GM23248 (cell line): ENCODE measurements around the gene SNX25. TPM values are rescaled to one million over a fixed set of nuclear protein-coding genes. Genes with fewer than 3 reads are reported as not detected.

ENCODE experiments used
- DNase-seq: peaks from one replicate; pipeline ENCODE4 v3.0.0-alpha.2; 2015
- H2AFZ ChIP-seq: fragments of 200-600 bp; sonication (generic); 2 replicates; pipeline ENCODE4 v1.6.1; 2016; ENCODE audit warnings: antibody characterized with exemption
- H3F3A ChIP-seq: fragments of 200-600 bp; sonication (generic); 2 replicates; pipeline ENCODE4 v1.6.1; 2016; ENCODE audit warnings: mild to moderate bottlenecking, antibody characterized with exemption, mixed run types; ENCODE audit not compliant: insufficient read depth
- H3K27ac ChIP-seq: fragments of 200-600 bp; sonication (generic); 2 replicates; pipeline ENCODE4 v1.5.1; 2016; ENCODE audit warnings: mild to moderate bottlenecking
- H3K27me3 ChIP-seq: fragments of 200-600 bp; sonication (generic); replicated peaks from 2 replicates; pipeline ENCODE4 v1.6.1; 2016; ENCODE audit warnings: mild to moderate bottlenecking; ENCODE audit not compliant: insufficient read depth
- H3K36me3 ChIP-seq: fragments of 200-600 bp; sonication (generic); 2 replicates; pipeline ENCODE4 v1.6.1; 2016; ENCODE audit warnings: low read depth, mild to moderate bottlenecking
- H3K4me1 ChIP-seq: fragments of 200-600 bp; sonication (generic); 2 replicates; pipeline ENCODE4 v1.6.1; 2016; ENCODE audit warnings: mild to moderate bottlenecking; ENCODE audit not compliant: insufficient read depth
- H3K4me2 ChIP-seq: fragments of 200-600 bp; sonication (generic); one replicate; pipeline ENCODE4 v1.6.1; 2016; ENCODE audit warnings: mild to moderate bottlenecking; ENCODE audit not compliant: unreplicated experiment
- H3K4me3 ChIP-seq: fragments of 200-600 bp; sonication (generic); 2 replicates; pipeline ENCODE4 v1.5.1; 2016; ENCODE audit warnings: mild to moderate bottlenecking
- H3K79me2 ChIP-seq: fragments of 200-600 bp; sonication (generic); 2 replicates; pipeline ENCODE4 v1.6.1; 2016; ENCODE audit warnings: mild to moderate bottlenecking; ENCODE audit not compliant: insufficient read depth
- H3K9ac ChIP-seq: fragments of 200-600 bp; sonication (generic); 2 replicates; pipeline ENCODE4 v1.6.1; 2016; ENCODE audit warnings: mild to moderate bottlenecking
- H3K9me2 ChIP-seq: fragments of 200-600 bp; sonication (generic); 2 replicates; pipeline ENCODE4 v1.6.1; 2016; ENCODE audit warnings: mixed run types, mild to moderate bottlenecking, moderate library complexity; ENCODE audit not compliant: insufficient read depth
- H3K9me3 ChIP-seq: fragments of 200-600 bp; sonication (generic); one replicate; pipeline ENCODE4 v1.6.1; 2017; ENCODE audit warnings: low read depth
- H4K20me1 ChIP-seq: fragments of 200-600 bp; sonication (generic); 2 replicates; pipeline ENCODE4 v1.6.0; 2016; ENCODE audit not compliant: insufficient read depth
- EZH2 ChIP-seq: fragments of 200-600 bp; sonication (generic); IDR thresholded peaks from 2 replicates; pipeline ENCODE4 v1.6.1; 2018; ENCODE audit warnings: antibody characterized with exemption, mild to moderate bottlenecking; ENCODE audit not compliant: insufficient read depth, poor library complexity, severe bottlenecking
- EZH2phosphoT487 ChIP-seq: fragments of 200-600 bp; sonication (generic); IDR thresholded peaks from 2 replicates; pipeline ENCODE4 v1.6.1; 2018; ENCODE audit warnings: antibody characterized with exemption, moderate library complexity, mild to moderate bottlenecking, low read depth; ENCODE audit not compliant: insufficient read depth
- WGBS, 2 experiments: methylation state at CpG; one replicate each; pipeline ENCODE4 v1.1.6; 2015 to 2017; ENCODE audit warnings: low lambda C conversion rate in 2 of 2, low coverage in 1 of 2; ENCODE audit errors: missing lambda C conversion rate in 2 of 2; 5-methylcytosine and 5-hydroxymethylcytosine counted together
- in situ Hi-C: fragments of 300-500 bp; cut with MboI; formaldehyde crosslinking; loops from 2 replicates; pipeline ENCODE4 v1.15.0; 2020
- polyA plus RNA-seq: library from polyadenylated mRNA; unstranded; fragments of >200 nt; fragmentation: Nextera tagmentation; extraction: Ambion mirVana; gene quantifications from 2 replicates; pipeline ENCODE4 v1.2.1, GENCODE V29; 2016
- total RNA-seq: library from RNA; depleted of rRNA; stranded (reverse); fragments of >200 nt; shearing (Covaris generic); gene quantifications from 2 replicates; pipeline ENCODE4 v1.2.3, GENCODE V29; 2014

Gene SNX25
- total and polyA plus RNA-seq, 2 experiments from 2014 or later, result 8.2 to 50.0 TPM

- Histone ChIP-seq H4K20me1 (no peaks in the 10 kb centered on the region), H3K27ac (no peak overlapping the region), H3F3A (peaks cover 14% of the 10 kb centered on the region), H3K9me2 (no peaks in the 10 kb centered on the region), H3K4me3 (peak overlapping the region; percentile 99), H3K79me2 (peaks cover 64% of the 10 kb centered on the region), H3K4me1 (peaks cover 24% of the 10 kb centered on the region), H3K36me3 (no peaks in the 10 kb centered on the region), H3K9ac (0 out of 2 replicates have a peak overlapping the region, but pooled peaks have one; percentile 90), H3K4me2 (peak overlapping the region; percentile 96), H2AFZ (no peak overlapping the region), H3K27me3 (no peaks in the 10 kb centered on the region), H3K9me3 (no peaks in the 10 kb centered on the region)
- WGBS, 2 experiments, result 82 to 83% methylated on average over 2 of the region's 2 CpGs
- DNase-seq, result no peak
- no peak for TF ChIP-seq EZH2phosphoT487
- TF ChIP-seq EZH2, result no peak
- in situ Hi-C loops, result no loop called here
These were observed 2.2 kb downstream of the SNX25 start for GRCh38 chr4:185211641-185212040.

- no peak for TF ChIP-seq EZH2phosphoT487
- no peak for TF ChIP-seq EZH2
- Histone ChIP-seq H3K4me2 (no peak overlapping the region), H3K79me2 (peaks cover 74% of the 10 kb centered on the region)
These were observed 3.2 kb downstream of the SNX25 start for GRCh38 chr4:185212581-185212980.

GRCh38 chr4:185213877-185214276 is 4.5 kb downstream of the SNX25 start:
- no peaks in the 10 kb centered on the region for H3K36me3 ChIP-seq
- H3F3A ChIP-seq, result peaks cover 16% of the 10 kb centered on the region
- no peaks in the 10 kb centered on the region for H4K20me1 ChIP-seq
- H3K9me2 ChIP-seq, result no peaks in the 10 kb centered on the region
- no peak overlapping the region for H3K4me3 ChIP-seq
- in situ Hi-C loops, result no loop called here
- no peak overlapping the region for H3K27ac ChIP-seq
- TF ChIP-seq EZH2phosphoT487 (no peak), EZH2 (no peak)
- no peak overlapping the region for H3K9ac ChIP-seq
- 100% methylated on average over 4 of the region's 4 CpGs for WGBS, 2 experiments
- peaks cover 24% of the 10 kb centered on the region for H3K4me1 ChIP-seq
- no peaks in the 10 kb centered on the region for H3K27me3 ChIP-seq
- no peaks in the 10 kb centered on the region for H3K9me3 ChIP-seq
- no peak overlapping the region for H3K4me2 ChIP-seq
- DNase-seq, result no peak
- H2AFZ ChIP-seq, result no peak overlapping the region
- H3K79me2 ChIP-seq, result peaks cover 87% of the 10 kb centered on the region

More at GRCh38 chr4:185212581-185212980, 3.2 kb downstream of the SNX25 start:
- H3K9me2 ChIP-seq, result no peaks in the 10 kb centered on the region
- H2AFZ ChIP-seq, result no peak overlapping the region
- WGBS, 2 experiments, result 95 to 97% methylated on average over 4 of the region's 4 CpGs
- no peaks in the 10 kb centered on the region for H4K20me1 ChIP-seq
- H3K4me3 ChIP-seq, result no peak overlapping the region
- H3K27me3 ChIP-seq, result no peaks in the 10 kb centered on the region
- no peak overlapping the region for H3K9ac ChIP-seq
- in situ Hi-C loops, result no loop called here
- DNase-seq, result no peak
- H3K36me3 ChIP-seq, result no peaks in the 10 kb centered on the region
- H3F3A ChIP-seq, result peaks cover 14% of the 10 kb centered on the region
- no peak overlapping the region for H3K27ac ChIP-seq
- peaks cover 24% of the 10 kb centered on the region for H3K4me1 ChIP-seq
- no peaks in the 10 kb centered on the region for H3K9me3 ChIP-seq

DNA sequence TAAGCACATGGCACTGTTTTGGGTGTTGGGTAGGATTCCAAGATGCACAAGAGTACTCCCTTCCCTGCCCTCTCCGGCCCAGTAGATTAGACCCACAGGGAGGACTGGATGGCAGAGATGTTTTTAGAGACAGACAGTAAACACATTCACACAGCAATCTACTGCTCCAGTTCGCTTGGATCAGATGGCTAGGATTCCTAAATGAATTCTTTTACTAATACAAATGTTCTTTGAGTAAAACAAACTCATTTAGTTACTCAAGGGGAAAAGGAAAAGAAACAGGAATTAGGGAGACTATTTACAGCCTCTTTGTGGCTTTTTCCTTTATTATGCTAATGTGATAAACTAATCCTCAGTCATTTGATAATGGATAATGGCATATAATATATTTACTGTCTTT is 5.9 kb downstream of the SNX25 start:
- H3K9me3 ChIP-seq, result no peaks in the 10 kb centered on the region
- H3K9me2 ChIP-seq, result no peaks in the 10 kb centered on the region
- peaks cover 100% of the 10 kb centered on the region for H3K79me2 ChIP-seq
- DNase-seq, result peak; percentile 54
- peak overlapping the region; percentile 55 for H3K4me3 ChIP-seq
- H3K4me1 ChIP-seq, result peaks cover 36% of the 10 kb centered on the region
- no peaks in the 10 kb centered on the region for H3K36me3 ChIP-seq
- peak overlapping the region; percentile 52 for H3K9ac ChIP-seq
- peak overlapping the region; percentile 67 for H2AFZ ChIP-seq
- in situ Hi-C loops, result no loop called here
- WGBS, 2 experiments, result 7 to 12% methylated on average over 2 of the region's 2 CpGs
- TF ChIP-seq EZH2phosphoT487 (no peak), EZH2 (no peak)
- no peaks in the 10 kb centered on the region for H4K20me1 ChIP-seq
- H3F3A ChIP-seq, result peaks cover 27% of the 10 kb centered on the region
- peak overlapping the region; percentile 56 for H3K4me2 ChIP-seq
- H3K27me3 ChIP-seq, result no peaks in the 10 kb centered on the region
- H3K27ac ChIP-seq, result peak overlapping the region; percentile 58
